H9 (cell line): ENCODE measurements around the gene DUSP15. TPM values are rescaled to one million over a fixed set of nuclear protein-coding genes. Genes with fewer than 3 reads are reported as not detected.

Experiments
- DNase-seq: peaks from one replicate; pipeline ENCODE4 v3.0.0-alpha.2; 2017
- H2AFZ ChIP-seq: one replicate; pipeline ENCODE4 v1.6.1; 2013; ENCODE audit warnings: mild to moderate bottlenecking, low read length, control low read depth, moderate library complexity
- H2AK5ac ChIP-seq: 2 replicates; pipeline ENCODE4 v1.6.1; 2013; ENCODE audit warnings: low read length, control low read depth, mixed read lengths; ENCODE audit not compliant: insufficient read length
- H2BK120ac ChIP-seq: one replicate; pipeline ENCODE4 v1.6.1; 2013; ENCODE audit warnings: low read depth, mild to moderate bottlenecking, low read length, control low read depth, inconsistent platforms; ENCODE audit not compliant: poor library complexity, severe bottlenecking
- H2BK12ac ChIP-seq: 2 replicates; pipeline ENCODE4 v1.6.1; 2013; ENCODE audit warnings: low read length, control low read depth, mixed read lengths, low read depth; ENCODE audit not compliant: insufficient read length
- H2BK15ac ChIP-seq: 2 replicates; pipeline ENCODE4 v1.6.1; 2013; ENCODE audit warnings: low read depth, low read length, control low read depth
- H2BK20ac ChIP-seq: one replicate; pipeline ENCODE4 v1.6.1; 2013; ENCODE audit warnings: low read depth, mild to moderate bottlenecking, low read length, control low read depth, inconsistent platforms; ENCODE audit not compliant: poor library complexity, severe bottlenecking
- H2BK5ac ChIP-seq: 2 replicates; pipeline ENCODE4 v1.6.1; 2013; ENCODE audit warnings: low read length, control low read depth, mixed read lengths; ENCODE audit not compliant: insufficient read length
- H3K14ac ChIP-seq: 2 replicates; pipeline ENCODE4 v1.6.1; 2013; ENCODE audit warnings: low read length, control low read depth; ENCODE audit not compliant: insufficient read depth
- H3K18ac ChIP-seq: 2 replicates; pipeline ENCODE4 v1.6.1; 2013; ENCODE audit warnings: low read depth, mild to moderate bottlenecking, mixed read lengths, low read length, control low read depth; ENCODE audit not compliant: insufficient read length
- H3K23ac ChIP-seq: 2 replicates; pipeline ENCODE4 v1.6.1; 2013; ENCODE audit warnings: low read length, control low read depth, mixed read lengths, low read depth; ENCODE audit not compliant: insufficient read length
- H3K23me2 ChIP-seq: 2 replicates; pipeline ENCODE4 v1.6.1; 2013; ENCODE audit warnings: low read depth, mild to moderate bottlenecking, mixed read lengths, low read length, control low read depth; ENCODE audit not compliant: insufficient read length, poor library complexity, severe bottlenecking
- H3K27ac ChIP-seq: 2 replicates; pipeline ENCODE4 v1.5.1; 2013; ENCODE audit warnings: low read length, control low read depth, mixed read lengths, low read depth; ENCODE audit not compliant: insufficient read length
- H3K27me3 ChIP-seq: 2 replicates; pipeline ENCODE4 v1.6.1; 2013; ENCODE audit warnings: low read length, control low read depth, inconsistent platforms; ENCODE audit not compliant: insufficient read depth
- H3K4ac ChIP-seq: 2 replicates; pipeline ENCODE4 v1.6.1; 2013; ENCODE audit warnings: low read depth, mild to moderate bottlenecking, control low read depth, inconsistent platforms, low read length, moderate library complexity
- H3K4me1 ChIP-seq: 2 replicates; pipeline ENCODE4 v1.6.1; 2013; ENCODE audit warnings: low read length, control low read depth, inconsistent platforms; ENCODE audit not compliant: insufficient read depth
- H3K4me2 ChIP-seq: 2 replicates; pipeline ENCODE4 v1.6.1; 2013; ENCODE audit warnings: low read length, control low read depth, mixed read lengths; ENCODE audit not compliant: insufficient read length, insufficient read depth
- H3K56ac ChIP-seq: 2 replicates; pipeline ENCODE4 v1.6.1; 2013; ENCODE audit warnings: low read depth, mild to moderate bottlenecking, mixed read lengths, low read length, control low read depth; ENCODE audit not compliant: insufficient read length
- H3K79me1 ChIP-seq: 2 replicates; pipeline ENCODE4 v1.6.1; 2013; ENCODE audit warnings: low read depth, mild to moderate bottlenecking, moderate library complexity, low read length, control low read depth, inconsistent platforms; ENCODE audit not compliant: insufficient read depth, poor library complexity, severe bottlenecking
- H3K79me2 ChIP-seq: 2 replicates; pipeline ENCODE4 v1.6.1; 2013; ENCODE audit warnings: low read length, control low read depth, inconsistent platforms; ENCODE audit not compliant: insufficient read depth
- H3K9ac ChIP-seq: 2 replicates; pipeline ENCODE4 v1.6.1; 2013; ENCODE audit warnings: low read length, control low read depth, mixed read lengths; ENCODE audit not compliant: insufficient read length; ENCODE audit errors: extremely low read depth
- H3K9me3 ChIP-seq: one replicate; pipeline ENCODE4 v1.6.1; 2013; ENCODE audit warnings: low read depth, low read length, inconsistent platforms; ENCODE audit not compliant: control insufficient read depth
- H3T11ph ChIP-seq: one replicate; pipeline ENCODE4 v1.6.1; 2013; ENCODE audit warnings: mild to moderate bottlenecking, low read length, control low read depth, inconsistent platforms
- H4K20me1 ChIP-seq: one replicate; pipeline ENCODE4 v1.6.1; 2013; ENCODE audit not compliant: control insufficient read depth, insufficient read length, insufficient read depth
- H4K5ac ChIP-seq: 2 replicates; pipeline ENCODE4 v1.6.1; 2013; ENCODE audit warnings: low read depth, mild to moderate bottlenecking, mixed read lengths, low read length, control low read depth; ENCODE audit not compliant: insufficient read length
- H4K8ac ChIP-seq: replicated peaks from 2 replicates; pipeline ENCODE4 v1.6.1; 2013; ENCODE audit warnings: low read length, control low read depth, mixed read lengths, low read depth; ENCODE audit not compliant: insufficient read length
- H4K91ac ChIP-seq: 2 replicates; pipeline ENCODE4 v1.6.1; 2013; ENCODE audit warnings: low read depth, mild to moderate bottlenecking, moderate library complexity, mixed read lengths, low read length, control low read depth; ENCODE audit not compliant: insufficient read length
- H3K27ac Mint-ChIP-seq, 3 experiments: 2 replicates in 2 of 3; 3 replicates in 1 of 3; pipeline ENCODE4 v1.8.0; 2020 to 2021; ENCODE audit warnings: mixed read lengths in 3 of 3, mild to moderate bottlenecking in 1 of 3, moderate library complexity in 1 of 3
- H3K27me3 Mint-ChIP-seq: 2 replicates; pipeline ENCODE4 v1.8.0; 2021; ENCODE audit warnings: low read depth, mild to moderate bottlenecking, moderate library complexity, mixed read lengths
- H3K36me3 Mint-ChIP-seq, 3 experiments: 2 replicates in 2 of 3; 3 replicates in 1 of 3; pipeline ENCODE4 v1.8.0; 2020 to 2021; ENCODE audit warnings: low read depth in 3 of 3, mixed read lengths in 3 of 3; ENCODE audit not compliant: insufficient read depth in 1 of 3
- H3K4me1 Mint-ChIP-seq, 2 experiments: 2 replicates each; pipeline ENCODE4 v1.8.0; 2020; ENCODE audit warnings: mixed read lengths in 2 of 2
- H3K4me3 Mint-ChIP-seq, 2 experiments: 2 replicates in 1 of 2; 3 replicates in 1 of 2; pipeline ENCODE4 v1.8.0; 2020 to 2021; ENCODE audit warnings: mild to moderate bottlenecking in 2 of 2, mixed read lengths in 2 of 2, moderate library complexity in 1 of 2
- H3K9me3 Mint-ChIP-seq, 2 experiments: 2 replicates in 1 of 2; 3 replicates in 1 of 2; pipeline ENCODE4 v1.8.0; 2020; ENCODE audit warnings: mild to moderate bottlenecking in 2 of 2, mixed read lengths in 2 of 2, moderate library complexity in 1 of 2
- WGBS: extraction: QIAGEN DNeasy Blood & Tissue Kit; methylation state at CpG from one replicate; pipeline ENCODE4 v1.1.7; 2013; ENCODE audit warnings: missing lambda C conversion rate, low lambda C conversion rate, mixed read lengths; ENCODE audit not compliant: insufficient read length; ENCODE audit errors: extremely low coverage; 5-methylcytosine and 5-hydroxymethylcytosine counted together
- total RNA-seq: library from RNA; stranded (reverse); gene quantifications from 2 replicates; pipeline ENCODE4 v1.2.1, GENCODE V29; 2021
- TF ChIP-seq, protein P1 (sequence below): fragments of 200-600 bp; sonication (generic); conservative IDR thresholded peaks from 3 replicates; pipeline ENCODE4 v1.8.0; 2021; ENCODE audit warnings: antibody characterized with exemption, mild to moderate bottlenecking

Gene DUSP15
- total RNA-seq, 1 experiment from 2014 or later = 5.6 TPM

DNA sequence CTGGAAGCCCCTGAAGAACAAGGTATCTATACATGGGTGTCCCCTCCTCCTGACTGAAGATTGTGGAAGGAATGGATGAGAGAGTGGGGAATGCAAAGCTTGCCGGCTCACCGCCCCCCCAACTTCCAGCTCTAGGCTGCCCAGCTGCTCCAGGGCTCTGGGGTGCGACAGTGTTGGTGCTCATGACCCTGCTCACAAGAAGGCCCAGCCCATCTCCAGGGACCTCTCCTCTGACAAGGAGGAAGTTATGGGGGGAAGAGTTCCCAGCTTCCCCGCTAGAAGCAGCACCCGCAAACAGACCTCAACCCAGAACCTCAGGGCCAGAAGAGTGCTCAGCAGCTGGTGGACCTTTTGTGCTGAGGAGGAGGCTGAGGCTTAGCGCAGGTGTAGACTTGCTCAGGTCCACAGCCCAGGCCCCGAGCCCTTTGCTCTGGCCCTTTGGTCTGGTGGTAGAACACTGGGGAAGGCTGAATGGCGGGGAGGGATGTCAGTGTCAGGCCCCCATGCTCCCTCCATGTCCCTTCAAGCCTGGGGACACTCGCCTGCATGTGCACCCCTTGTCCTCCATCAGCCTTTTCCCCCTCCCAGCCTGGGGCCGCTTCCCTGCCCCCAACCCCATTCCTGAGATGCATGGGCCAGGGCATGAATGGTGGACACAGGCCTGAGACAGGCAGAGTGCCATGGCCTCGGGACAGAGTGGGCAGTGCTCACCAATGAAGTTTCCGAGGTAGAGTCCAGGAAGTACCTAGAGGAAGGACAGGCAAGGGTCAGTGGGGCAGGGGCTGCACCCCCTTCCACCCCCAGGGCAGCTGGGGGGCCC is 1.3 kb downstream of the DUSP15 start:
- no peak overlapping the region for H2AK5ac ChIP-seq
- no peak overlapping the region for H2BK5ac ChIP-seq
- H2BK15ac ChIP-seq = no peak overlapping the region
- TF ChIP-seq, protein P1, sequence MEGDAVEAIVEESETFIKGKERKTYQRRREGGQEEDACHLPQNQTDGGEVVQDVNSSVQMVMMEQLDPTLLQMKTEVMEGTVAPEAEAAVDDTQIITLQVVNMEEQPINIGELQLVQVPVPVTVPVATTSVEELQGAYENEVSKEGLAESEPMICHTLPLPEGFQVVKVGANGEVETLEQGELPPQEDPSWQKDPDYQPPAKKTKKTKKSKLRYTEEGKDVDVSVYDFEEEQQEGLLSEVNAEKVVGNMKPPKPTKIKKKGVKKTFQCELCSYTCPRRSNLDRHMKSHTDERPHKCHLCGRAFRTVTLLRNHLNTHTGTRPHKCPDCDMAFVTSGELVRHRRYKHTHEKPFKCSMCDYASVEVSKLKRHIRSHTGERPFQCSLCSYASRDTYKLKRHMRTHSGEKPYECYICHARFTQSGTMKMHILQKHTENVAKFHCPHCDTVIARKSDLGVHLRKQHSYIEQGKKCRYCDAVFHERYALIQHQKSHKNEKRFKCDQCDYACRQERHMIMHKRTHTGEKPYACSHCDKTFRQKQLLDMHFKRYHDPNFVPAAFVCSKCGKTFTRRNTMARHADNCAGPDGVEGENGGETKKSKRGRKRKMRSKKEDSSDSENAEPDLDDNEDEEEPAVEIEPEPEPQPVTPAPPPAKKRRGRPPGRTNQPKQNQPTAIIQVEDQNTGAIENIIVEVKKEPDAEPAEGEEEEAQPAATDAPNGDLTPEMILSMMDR = no peak
- H3K4me3 Mint-ChIP-seq = peak overlapping the region; percentile 79 to 94
- no peaks in the 10 kb centered on the region for H4K20me1 ChIP-seq
- no peaks in the 10 kb centered on the region for H3K9me3 ChIP-seq
- no peaks in the 10 kb centered on the region for H3K4me1 ChIP-seq
- H2BK12ac ChIP-seq = no peak overlapping the region
- no peaks in the 10 kb centered on the region for H3K79me1 ChIP-seq
- peaks cover 70% of the 10 kb centered on the region for H3K27me3 Mint-ChIP-seq
- H3K4ac ChIP-seq = no peak overlapping the region
- no peak overlapping the region for H3K23ac ChIP-seq
- H3K4me1 Mint-ChIP-seq = peaks cover 11 to 27% of the 10 kb centered on the region in 2 experiments
- no peak overlapping the region for H4K5ac ChIP-seq
- H3K36me3 Mint-ChIP-seq = no peaks in the 10 kb centered on the region
- H3K27ac Mint-ChIP-seq = no peak overlapping the region
- no peak overlapping the region for H2AFZ ChIP-seq
- no peak overlapping the region for H3K27ac ChIP-seq
- H3K9me3 Mint-ChIP-seq = no peaks in the 10 kb centered on the region
- no peak overlapping the region for H2BK20ac ChIP-seq
- WGBS = no CpG with 5 or more reads among the region's 12 CpGs
- H3K23me2 ChIP-seq = peaks cover 12% of the 10 kb centered on the region
- H3K14ac ChIP-seq = no peak overlapping the region
- DNase-seq = no peak
- H3K18ac ChIP-seq = no peak overlapping the region
- H3K27me3 ChIP-seq = peaks cover 16% of the 10 kb centered on the region; the same call in 1 of the 2 replicates
- H3K79me2 ChIP-seq = no peaks in the 10 kb centered on the region
- H2BK120ac ChIP-seq = no peak overlapping the region
- no peak overlapping the region for H4K8ac ChIP-seq
- H3K4me2 ChIP-seq = no peak overlapping the region
- no peak overlapping the region for H3K56ac ChIP-seq
- no peak overlapping the region for H4K91ac ChIP-seq
- H3K9ac ChIP-seq = no peak overlapping the region
- H3T11ph ChIP-seq = no peak overlapping the region
